Right cardiac atrium (tissue), 5 donors: ENCODE data around the gene CANT1. TPM values are rescaled to one million over a fixed set of nuclear protein-coding genes. Genes with fewer than 3 reads are reported as not detected.
A peak's percentile ranks its signal among the peaks of the same experiment; 100 is the strongest.
"Not testable (repeated sequence)": the region's sequence is repeated elsewhere in the genome, so short reads cannot be mapped to it uniquely, and the experiment has no call there.

Experiments used
- ATAC-seq, 2 donors: fragments of 200-7000 bp; cut with Tn5 transposase; one replicate each; pipeline versions ENCODE4 v1.8.0 to v1.9.1; 2020; ENCODE audit warnings: moderate library complexity in 2 of 2, mild to moderate bottlenecking in 1 of 2
- DNase-seq, 3 donors: peaks; one replicate each; pipeline ENCODE4 v3.0.0-alpha.2; 2020
- H3K27ac ChIP-seq: one replicate; pipeline ENCODE4 v1.5.1; 2013; ENCODE audit warnings: mild to moderate bottlenecking, low read length, control low read depth, moderate library complexity
- H3K27me3 ChIP-seq: one replicate; pipeline ENCODE4 v1.6.1; 2013; ENCODE audit not compliant: control insufficient read depth, insufficient read depth
- H3K4me1 ChIP-seq: one replicate; pipeline ENCODE4 v1.6.1; 2013; ENCODE audit warnings: low read length; ENCODE audit not compliant: control insufficient read depth, insufficient read depth
- H3K4me3 ChIP-seq: one replicate; pipeline ENCODE4 v1.5.1; 2013; ENCODE audit warnings: low read length, control low read depth
- H3K9me3 ChIP-seq: one replicate; pipeline ENCODE4 v1.6.1; 2013; ENCODE audit warnings: low read length; ENCODE audit not compliant: control insufficient read depth
- WGBS: extraction: QIAGEN DNeasy Blood & Tissue Kit; methylation state at CpG from one replicate; pipeline ENCODE4 v1.1.7; 2013; 5-methylcytosine and 5-hydroxymethylcytosine counted together
- intact Hi-C, 4 donors: fragments of 100-400 bp; cut with DNase I; formaldehyde crosslinking; loops; one replicate each; pipeline versions ENCODE4 v1.11.0 to v1.14.0; 2022 to 2023
- polyA plus RNA-seq: library from polyadenylated mRNA; stranded (reverse); fragments of 200-250 nt; gene quantifications from one replicate; pipeline ENCODE4 v1.2.3, GENCODE V29; 2013
- total RNA-seq, 4 donors: library from RNA; stranded (reverse); fragmentation: NEBNext Ultra II Directional; extraction: Animal tissue kit (Norgen Biotek cat#: 25700); gene quantifications; one replicate each; pipeline ENCODE4 v1.2.1, GENCODE V29; 2021
- donor health status: healthy with polysubstance abuse.
- donor health status: DM: no; HTN: yes; CAD: no.
- donor health status: DM: no; HTN: no; CAD: no.
- donor health status: DM: no; HTN: yes; CAD: no; lungs with severe emphysema.
- donor health status: DM: yes; HTN: yes; CAD: no.

Gene CANT1
- total and polyA plus RNA-seq, 5 donors, result 13.6 to 38.8 (median 32.5) TPM

- no peak overlapping the region for H3K27ac ChIP-seq
- WGBS, result 78% methylated on average over 22 of the region's 22 CpGs
- ATAC-seq (no peak), DNase-seq (peak in 1 of 3 donors; percentile 54)
- H3K27me3 ChIP-seq, result no peaks in the 10 kb centered on the region
- no peak overlapping the region for H3K4me3 ChIP-seq
- H3K9me3 ChIP-seq, result no peaks in the 10 kb centered on the region
- H3K4me1 ChIP-seq, result no peaks in the 10 kb centered on the region
- intact Hi-C loops, result loop anchor here in 3 of 4 donors (2.0 to 5.0 kb wide), 2 partner anchors 105 to 107 kb away; no protein-coding TSS in a partner anchor
These were observed 37.6 kb downstream of the CANT1 start for GRCh38 chr17:78971756-78972506.

GRCh38 chr17:78970834-78971755 lies 38.5 kb downstream of the CANT1 start:
- Histone ChIP-seq H3K27me3 (no peaks in the 10 kb centered on the region), H3K4me3 (no peak overlapping the region), H3K4me1 (no peaks in the 10 kb centered on the region), H3K9me3 (no peaks in the 10 kb centered on the region), H3K27ac (no peak overlapping the region)
- intact Hi-C loops, result loop anchor here in 3 of 4 donors (2.0 to 5.0 kb wide), 2 partner anchors 104 to 106 kb away; no protein-coding TSS in a partner anchor
- peak; percentile 32 to 40 for ATAC-seq
- WGBS, result 36% methylated on average over 33 of the region's 33 CpGs
- peak; percentile 83 to 95 (median 92) for DNase-seq

GRCh38 chr17:78969865-78970264 lies 39.7 kb downstream of the CANT1 start:
- Histone ChIP-seq H3K4me1 (no peaks in the 10 kb centered on the region), H3K27me3 (no peaks in the 10 kb centered on the region), H3K4me3 (no peak overlapping the region), H3K9me3 (no peaks in the 10 kb centered on the region), H3K27ac (no peak overlapping the region)
- ATAC-seq, result no peak
- DNase-seq, result no peak
- intact Hi-C loops, result loop anchor here (2.0 to 5.0 kb wide), 3 partner anchors 103 to 108 kb away; no protein-coding TSS in a partner anchor
- 90% methylated on average over 9 of the region's 9 CpGs for WGBS

GRCh38 chr17:78967782-78968362 lies 41.7 kb downstream of the CANT1 start:
- intact Hi-C loops, result loop anchor here in 1 of 4 donors (5.0 kb wide), 1 partner anchor 106 kb away; no protein-coding TSS in a partner anchor
- DNase-seq, result peak in 1 of 3 donors; percentile 43
- no peaks in the 10 kb centered on the region for H3K9me3 ChIP-seq
- no peaks in the 10 kb centered on the region for H3K4me1 ChIP-seq
- H3K27me3 ChIP-seq, result no peaks in the 10 kb centered on the region
- no peak overlapping the region for H3K27ac ChIP-seq
- no peak for ATAC-seq
- H3K4me3 ChIP-seq, result no peak overlapping the region
- WGBS, result 90% methylated on average over 21 of the region's 21 CpGs

GRCh38 chr17:78966910-78967600 lies 42.5 kb downstream of the CANT1 start:
- DNase-seq (peak in 1 of 3 donors; percentile 45), ATAC-seq (no peak)
- no peaks in the 10 kb centered on the region for H3K9me3 ChIP-seq
- intact Hi-C loops, result loop anchor here in 1 of 4 donors (5.0 kb wide), 1 partner anchor 105 kb away; no protein-coding TSS in a partner anchor
- H3K4me1 ChIP-seq, result no peaks in the 10 kb centered on the region
- H3K4me3 ChIP-seq, result no peak overlapping the region
- 82% methylated on average over 23 of the region's 23 CpGs for WGBS
- no peaks in the 10 kb centered on the region for H3K27me3 ChIP-seq
- no peak overlapping the region for H3K27ac ChIP-seq

- no peaks in the 10 kb centered on the region for H3K9me3 ChIP-seq
- no peaks in the 10 kb centered on the region for H3K4me1 ChIP-seq
- DNase-seq (peak in 2 of 3 donors; percentile 59 to 69), ATAC-seq (no peak)
- H3K27me3 ChIP-seq, result no peaks in the 10 kb centered on the region
- intact Hi-C loops, result loop anchor here in 1 of 4 donors (5.0 kb wide), 1 partner anchor 104 kb away; no protein-coding TSS in a partner anchor
- H3K27ac ChIP-seq, result no peak overlapping the region
- H3K4me3 ChIP-seq, result no peak overlapping the region
- WGBS, result 72% methylated on average over 26 of the region's 26 CpGs
These were observed 43.3 kb downstream of the CANT1 start for GRCh38 chr17:78966123-78966813.

GRCh38 chr17:78965491-78965924 lies 44.1 kb downstream of the CANT1 start:
- no peak overlapping the region for H3K4me3 ChIP-seq
- no peaks in the 10 kb centered on the region for H3K27me3 ChIP-seq
- no peak overlapping the region for H3K27ac ChIP-seq
- intact Hi-C loops, result loop anchor here in 1 of 4 donors (5.0 kb wide), 1 partner anchor 103 kb away; no protein-coding TSS in a partner anchor
- H3K9me3 ChIP-seq, result no peaks in the 10 kb centered on the region
- no peak for ATAC-seq
- H3K4me1 ChIP-seq, result no peaks in the 10 kb centered on the region
- WGBS, result 76% methylated on average over 8 of the region's 8 CpGs
- no peak for DNase-seq

- DNase-seq (no peak), ATAC-seq (no peak)
- intact Hi-C loops, result no loop called here
- Histone ChIP-seq H3K27me3 (no peaks in the 10 kb centered on the region), H3K9me3 (no peaks in the 10 kb centered on the region), H3K27ac (no peak overlapping the region), H3K4me1 (no peaks in the 10 kb centered on the region), H3K4me3 (no peak overlapping the region)
- WGBS, result 94% methylated on average over 6 of the region's 6 CpGs
These were observed 46.2 kb downstream of the CANT1 start for GRCh38 chr17:78963378-78963777.

GRCh38 chr17:78962984-78963348 lies 46.6 kb downstream of the CANT1 start:
- WGBS, result 89% methylated on average over 8 of the region's 8 CpGs
- H3K27me3 ChIP-seq, H3K9me3 ChIP-seq, ATAC-seq, intact Hi-C loops, H3K4me1 ChIP-seq, H3K27ac ChIP-seq, H3K4me3 ChIP-seq, DNase-seq: not testable (repeated sequence)
